PFSK-1 (cell line): ENCODE measurements around the gene RRP9.

Experiments used
- POLR2AphosphoS5 ChIP-seq: IDR thresholded peaks from 2 replicates; pipeline ENCODE4 v1.6.1; 2012; ENCODE audit warnings: low read depth, mild to moderate bottlenecking, control low read depth, low read length, moderate library complexity
- SIN3A ChIP-seq: IDR thresholded peaks from 2 replicates; pipeline ENCODE4 v1.6.1; 2012; ENCODE audit warnings: mild to moderate bottlenecking, low read length, moderate library complexity, borderline replicate concordance; ENCODE audit not compliant: insufficient read depth
- TAF1 ChIP-seq: IDR thresholded peaks from 2 replicates; pipeline ENCODE4 v1.6.1; 2012; ENCODE audit warnings: low read length, control low read depth, borderline replicate concordance; ENCODE audit not compliant: insufficient read depth
- TF ChIP-seq, protein P1 (sequence below), 2 experiments: IDR thresholded peaks; 2 replicates each; pipeline versions ENCODE4 v1.6.1 to v1.8.0; 2011 to 2012; ENCODE audit warnings: low read depth in 2 of 2, low read length in 2 of 2, control low read depth in 1 of 2, inconsistent platforms in 1 of 2, mild to moderate bottlenecking in 1 of 2, moderate library complexity in 1 of 2; ENCODE audit not compliant: insufficient read depth in 1 of 2

DNA sequence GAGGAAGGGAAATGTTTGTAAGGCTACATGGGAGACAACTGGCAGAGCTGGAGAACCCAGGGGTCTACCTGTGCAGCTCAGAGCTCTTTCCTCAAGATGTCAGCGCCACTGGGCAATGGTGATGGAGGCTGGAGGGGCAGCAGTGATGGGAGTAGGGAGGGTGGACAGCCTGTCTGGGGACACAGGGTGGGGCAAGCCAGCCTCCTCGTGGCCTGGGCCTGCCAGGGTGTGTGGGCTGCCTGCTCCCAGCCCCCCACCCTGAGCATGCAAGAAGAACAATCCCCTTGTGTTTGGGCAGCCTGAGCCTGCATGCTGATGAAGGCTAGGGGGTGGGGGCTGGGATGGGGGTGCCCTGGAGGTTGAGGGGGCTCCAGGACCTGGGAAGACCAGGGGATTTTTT, 24.3 kb upstream of the RRP9 start:
- TF ChIP-seq POLR2AphosphoS5 (no peak), TAF1 (no peak), SIN3A (no peak)
- TF ChIP-seq, protein P1, sequence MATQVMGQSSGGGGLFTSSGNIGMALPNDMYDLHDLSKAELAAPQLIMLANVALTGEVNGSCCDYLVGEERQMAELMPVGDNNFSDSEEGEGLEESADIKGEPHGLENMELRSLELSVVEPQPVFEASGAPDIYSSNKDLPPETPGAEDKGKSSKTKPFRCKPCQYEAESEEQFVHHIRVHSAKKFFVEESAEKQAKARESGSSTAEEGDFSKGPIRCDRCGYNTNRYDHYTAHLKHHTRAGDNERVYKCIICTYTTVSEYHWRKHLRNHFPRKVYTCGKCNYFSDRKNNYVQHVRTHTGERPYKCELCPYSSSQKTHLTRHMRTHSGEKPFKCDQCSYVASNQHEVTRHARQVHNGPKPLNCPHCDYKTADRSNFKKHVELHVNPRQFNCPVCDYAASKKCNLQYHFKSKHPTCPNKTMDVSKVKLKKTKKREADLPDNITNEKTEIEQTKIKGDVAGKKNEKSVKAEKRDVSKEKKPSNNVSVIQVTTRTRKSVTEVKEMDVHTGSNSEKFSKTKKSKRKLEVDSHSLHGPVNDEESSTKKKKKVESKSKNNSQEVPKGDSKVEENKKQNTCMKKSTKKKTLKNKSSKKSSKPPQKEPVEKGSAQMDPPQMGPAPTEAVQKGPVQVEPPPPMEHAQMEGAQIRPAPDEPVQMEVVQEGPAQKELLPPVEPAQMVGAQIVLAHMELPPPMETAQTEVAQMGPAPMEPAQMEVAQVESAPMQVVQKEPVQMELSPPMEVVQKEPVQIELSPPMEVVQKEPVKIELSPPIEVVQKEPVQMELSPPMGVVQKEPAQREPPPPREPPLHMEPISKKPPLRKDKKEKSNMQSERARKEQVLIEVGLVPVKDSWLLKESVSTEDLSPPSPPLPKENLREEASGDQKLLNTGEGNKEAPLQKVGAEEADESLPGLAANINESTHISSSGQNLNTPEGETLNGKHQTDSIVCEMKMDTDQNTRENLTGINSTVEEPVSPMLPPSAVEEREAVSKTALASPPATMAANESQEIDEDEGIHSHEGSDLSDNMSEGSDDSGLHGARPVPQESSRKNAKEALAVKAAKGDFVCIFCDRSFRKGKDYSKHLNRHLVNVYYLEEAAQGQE (IDR thresholded peaks at IDR 0.05; ENCODE audit: insufficient read depth in 1 of 2, low read depth in 2 of 2, low read length in 2 of 2), result no peak
